Chondrocyte (in vitro differentiated cells): ENCODE measurements around the gene TRIM8. TPM values are rescaled to one million over a fixed set of nuclear protein-coding genes. Genes with fewer than 3 reads are reported as not detected.

Source experiments
- DNase-seq: peaks from one replicate; pipeline ENCODE4 v3.0.0; 2021; ENCODE audit warnings: mixed read lengths, low spot score
- H3K27ac Mint-ChIP-seq: one replicate; pipeline ENCODE4 v1.8.0; 2021; ENCODE audit warnings: mild to moderate bottlenecking, moderate library complexity, mixed read lengths; ENCODE audit not compliant: unreplicated experiment
- H3K27me3 Mint-ChIP-seq: 2 replicates; pipeline ENCODE4 v1.8.0; 2021; ENCODE audit warnings: low read depth, mixed read lengths
- H3K36me3 Mint-ChIP-seq: 2 replicates; pipeline ENCODE4 v1.8.0; 2021; ENCODE audit warnings: low read depth, mixed read lengths
- H3K4me1 Mint-ChIP-seq: 2 replicates; pipeline ENCODE4 v1.8.0; 2021; ENCODE audit warnings: low read depth, mild to moderate bottlenecking, mixed read lengths
- H3K4me3 Mint-ChIP-seq: one replicate; pipeline ENCODE4 v1.8.0; 2021; ENCODE audit warnings: mild to moderate bottlenecking, moderate library complexity, mixed read lengths; ENCODE audit not compliant: unreplicated experiment
- H3K9me3 Mint-ChIP-seq: 2 replicates; pipeline ENCODE4 v1.8.0; 2021; ENCODE audit warnings: low read depth, mixed read lengths
- total RNA-seq: library from RNA; stranded (reverse); gene quantifications from 3 replicates; pipeline ENCODE4 v1.2.1, GENCODE V29; 2021
- TF ChIP-seq, protein P1 (sequence below): fragments of 200-600 bp; sonication (generic); IDR thresholded peaks from 2 replicates; pipeline ENCODE4 v1.5.0; 2021; ENCODE audit warnings: antibody characterized with exemption, mild to moderate bottlenecking, moderate library complexity

Gene TRIM8
- total RNA-seq, 1 donor from 2014 or later: 66.8 TPM

DNA sequence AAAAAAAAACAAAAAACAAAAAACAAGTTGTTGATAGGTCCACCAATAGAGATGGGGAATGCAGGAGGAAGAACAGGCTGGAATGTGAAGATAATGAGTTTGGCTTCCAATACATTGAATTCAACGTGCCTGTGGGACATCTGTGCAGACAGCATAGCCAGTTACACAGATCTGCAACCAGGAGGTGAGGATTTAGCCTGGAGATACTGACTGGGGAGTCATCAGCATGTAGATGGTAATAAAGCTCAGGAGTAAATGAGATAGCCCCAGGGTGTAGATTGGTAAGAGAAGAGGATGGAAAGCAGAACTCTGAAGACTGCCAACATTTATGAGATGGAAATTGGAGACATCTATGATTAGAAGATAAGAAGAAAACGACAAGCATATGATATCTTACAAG, 4.7 kb upstream of the TRIM8 start:
- Mint-ChIP-seq H3K27me3 (no peaks in the 10 kb centered on the region), H3K9me3 (no peaks in the 10 kb centered on the region), H3K4me1 (peaks cover 15% of the 10 kb centered on the region), H3K36me3 (no peaks in the 10 kb centered on the region), H3K27ac (no peak overlapping the region), H3K4me3 (no peak overlapping the region)
- no peak for DNase-seq
- TF ChIP-seq, protein P1, sequence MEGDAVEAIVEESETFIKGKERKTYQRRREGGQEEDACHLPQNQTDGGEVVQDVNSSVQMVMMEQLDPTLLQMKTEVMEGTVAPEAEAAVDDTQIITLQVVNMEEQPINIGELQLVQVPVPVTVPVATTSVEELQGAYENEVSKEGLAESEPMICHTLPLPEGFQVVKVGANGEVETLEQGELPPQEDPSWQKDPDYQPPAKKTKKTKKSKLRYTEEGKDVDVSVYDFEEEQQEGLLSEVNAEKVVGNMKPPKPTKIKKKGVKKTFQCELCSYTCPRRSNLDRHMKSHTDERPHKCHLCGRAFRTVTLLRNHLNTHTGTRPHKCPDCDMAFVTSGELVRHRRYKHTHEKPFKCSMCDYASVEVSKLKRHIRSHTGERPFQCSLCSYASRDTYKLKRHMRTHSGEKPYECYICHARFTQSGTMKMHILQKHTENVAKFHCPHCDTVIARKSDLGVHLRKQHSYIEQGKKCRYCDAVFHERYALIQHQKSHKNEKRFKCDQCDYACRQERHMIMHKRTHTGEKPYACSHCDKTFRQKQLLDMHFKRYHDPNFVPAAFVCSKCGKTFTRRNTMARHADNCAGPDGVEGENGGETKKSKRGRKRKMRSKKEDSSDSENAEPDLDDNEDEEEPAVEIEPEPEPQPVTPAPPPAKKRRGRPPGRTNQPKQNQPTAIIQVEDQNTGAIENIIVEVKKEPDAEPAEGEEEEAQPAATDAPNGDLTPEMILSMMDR: no peak

DNA sequence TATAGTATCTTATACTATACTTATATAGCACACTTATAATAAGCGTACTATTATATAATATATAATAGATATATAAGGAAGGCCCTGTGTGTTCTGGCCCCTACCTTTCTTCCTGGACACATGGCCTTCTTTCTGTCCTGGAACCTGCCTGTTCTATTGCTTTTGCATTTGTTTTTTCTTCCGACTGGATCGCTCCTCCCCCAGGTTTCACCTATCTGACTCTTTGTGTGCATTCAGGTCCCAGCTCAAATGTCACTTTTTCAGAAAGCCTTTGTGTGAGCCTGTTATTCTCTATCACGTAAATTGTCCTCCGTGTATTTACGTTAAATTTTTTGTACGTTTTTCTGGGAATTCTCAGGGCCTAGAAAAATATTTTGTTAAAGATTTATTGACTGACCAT, 2.9 kb upstream of the TRIM8 start:
- no peaks in the 10 kb centered on the region for H3K27me3 Mint-ChIP-seq
- H3K36me3 Mint-ChIP-seq: peaks cover 2% of the 10 kb centered on the region
- H3K4me1 Mint-ChIP-seq: peaks cover 15% of the 10 kb centered on the region
- H3K4me3 Mint-ChIP-seq: peak overlapping the region; percentile 93
- no peaks in the 10 kb centered on the region for H3K9me3 Mint-ChIP-seq
- TF ChIP-seq, protein P1: no peak
- H3K27ac Mint-ChIP-seq: peak overlapping the region; percentile 99
- DNase-seq: no peak

DNA sequence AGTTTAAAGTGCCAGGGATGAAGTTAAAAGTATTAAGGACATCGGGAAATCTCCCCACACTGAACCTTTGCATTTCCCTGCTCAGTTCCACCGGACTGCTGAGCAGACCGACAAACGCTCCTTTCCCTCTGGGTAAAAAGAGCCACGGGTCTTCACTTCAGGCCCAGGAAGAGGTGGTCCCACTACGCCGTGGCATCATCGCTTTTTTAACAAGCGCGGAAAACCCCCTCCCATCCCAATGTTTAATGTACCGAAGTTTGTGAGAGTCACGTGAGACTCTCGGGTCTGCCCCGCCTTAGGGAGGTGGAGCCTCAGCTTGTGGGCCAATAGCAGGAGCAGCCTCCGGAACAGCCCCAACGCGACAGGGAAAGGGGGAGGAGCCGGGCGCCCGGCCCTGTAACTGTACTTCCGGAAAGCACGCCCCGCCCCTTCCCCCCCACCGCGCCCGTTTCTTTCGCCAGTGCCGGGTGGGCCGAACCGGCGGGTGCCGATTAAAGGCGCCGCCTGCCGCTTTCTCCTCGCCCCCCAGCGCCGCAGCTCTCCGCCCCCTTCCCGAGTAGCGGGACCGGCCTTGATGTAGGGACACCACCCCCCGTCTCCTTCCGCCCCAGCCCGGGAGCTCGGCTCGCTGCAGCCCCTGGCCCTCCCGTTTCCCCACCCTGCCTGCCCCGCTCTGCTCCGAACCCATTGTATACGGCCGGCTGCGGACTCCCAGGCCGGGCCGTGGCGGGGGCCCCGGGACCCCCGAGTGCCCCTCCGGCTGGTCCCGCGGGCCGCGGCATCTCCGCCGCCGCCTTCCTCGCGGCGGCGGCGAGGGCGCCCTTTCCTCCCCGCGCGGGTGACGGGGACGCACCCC, 2.2 kb upstream of the TRIM8 start:
- Mint-ChIP-seq H3K4me3 (peak overlapping the region; percentile 93), H3K9me3 (no peaks in the 10 kb centered on the region), H3K27ac (peak overlapping the region; percentile 99), H3K4me1 (peaks cover 22% of the 10 kb centered on the region), H3K36me3 (peaks cover 2% of the 10 kb centered on the region), H3K27me3 (no peaks in the 10 kb centered on the region)
- TF ChIP-seq, protein P1: no peak
- peak; percentile 99 for DNase-seq

DNA sequence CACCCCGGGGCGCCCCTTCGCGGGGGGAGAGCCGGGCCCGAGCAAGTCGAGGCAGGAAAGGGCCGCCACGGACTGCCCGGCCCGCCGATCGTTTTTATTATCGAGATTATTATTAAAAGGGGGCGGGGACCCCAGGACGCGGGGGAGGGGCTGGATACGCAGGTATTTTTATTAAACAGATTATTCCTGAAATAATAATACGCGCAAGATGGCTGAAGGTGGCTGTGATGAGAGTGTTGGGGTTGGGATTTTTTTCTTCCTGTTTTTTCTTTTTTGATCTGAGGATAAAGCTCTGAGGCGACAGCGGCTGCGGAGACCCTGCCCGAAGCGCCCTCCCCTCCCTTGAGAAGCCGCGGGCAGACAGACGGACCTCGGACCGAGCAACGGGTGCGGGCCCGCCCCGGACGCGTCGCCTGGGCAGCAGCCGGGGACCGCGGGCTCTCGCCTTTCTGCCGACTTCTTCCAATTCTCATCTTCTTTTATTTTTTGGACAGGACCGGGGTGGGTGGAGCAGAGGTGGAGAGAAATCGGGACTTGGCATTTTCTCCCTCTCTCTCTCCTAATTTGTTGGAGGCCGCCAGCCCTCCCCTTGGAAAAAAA, 1.4 kb upstream of the TRIM8 start:
- Mint-ChIP-seq H3K9me3 (no peaks in the 10 kb centered on the region), H3K27ac (peak overlapping the region; percentile 97), H3K4me1 (peaks cover 29% of the 10 kb centered on the region), H3K27me3 (no peaks in the 10 kb centered on the region), H3K4me3 (peak overlapping the region; percentile 84), H3K36me3 (peaks cover 2% of the 10 kb centered on the region)
- TF ChIP-seq, protein P1: peak; percentile 18
- peak; percentile 88 for DNase-seq

DNA sequence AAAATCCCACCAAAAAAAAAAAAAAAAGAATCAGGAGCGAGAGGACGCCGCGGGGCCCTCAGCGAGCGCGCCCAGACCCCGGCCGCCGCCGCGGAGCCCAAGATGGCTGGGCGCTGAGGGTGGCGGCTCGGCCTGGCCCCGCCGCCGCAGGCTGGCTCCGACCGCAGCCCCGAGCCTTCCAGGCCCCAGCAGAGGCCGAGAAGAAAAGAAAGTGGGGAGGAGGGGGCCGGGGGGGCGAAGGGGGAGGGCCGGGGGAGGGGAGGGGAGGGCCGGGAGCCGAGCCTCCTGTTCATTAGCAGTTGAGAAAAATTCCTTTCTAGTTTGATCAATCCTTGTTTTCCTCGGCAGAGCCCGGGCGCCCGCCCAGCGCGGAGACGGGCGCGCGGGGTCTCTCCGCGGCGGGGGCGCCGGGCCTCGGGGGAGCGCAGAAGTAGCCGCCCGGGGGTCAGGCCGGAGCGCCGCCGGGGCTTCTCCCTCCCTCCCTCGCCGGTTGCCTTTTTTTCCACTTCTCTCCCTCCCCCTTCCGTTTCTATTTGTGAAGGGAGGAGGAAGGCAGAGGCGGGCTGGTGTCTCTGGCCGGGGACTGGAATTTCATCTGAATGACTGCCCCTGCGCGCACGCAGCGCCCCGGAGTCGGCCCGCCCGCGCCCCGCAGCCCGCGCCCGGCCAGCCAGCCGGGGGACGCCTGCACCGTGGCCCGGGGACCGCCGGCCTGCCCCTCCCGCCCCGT, 778 bp upstream of the TRIM8 start:
- peaks cover 36% of the 10 kb centered on the region for H3K4me1 Mint-ChIP-seq
- peaks cover 2% of the 10 kb centered on the region for H3K36me3 Mint-ChIP-seq
- TF ChIP-seq, protein P1: no peak
- H3K27ac Mint-ChIP-seq: peak overlapping the region; percentile 97
- no peaks in the 10 kb centered on the region for H3K9me3 Mint-ChIP-seq
- DNase-seq: peak; percentile 79
- peak overlapping the region; percentile 84 for H3K4me3 Mint-ChIP-seq
- no peaks in the 10 kb centered on the region for H3K27me3 Mint-ChIP-seq
